Smooth muscle cell (in vitro differentiated cells): Measurements from ENCODE around the gene SLC7A10. TPM values are rescaled to one million over a fixed set of nuclear protein-coding genes. Genes with fewer than 3 reads are reported as not detected.

ENCODE experiments used
- DNase-seq: peaks from one replicate; lab custom pipeline; 2025; ENCODE audit not compliant: unreplicated experiment; lab: John Stamatoyannopoulos, UW
- H2AFZ ChIP-seq: fragments of 200-600 bp; sonication (generic); 2 replicates; pipeline ENCODE4 v1.6.0; 2016; ENCODE audit warnings: antibody characterized with exemption, low read depth, mild to moderate bottlenecking
- H3F3A ChIP-seq: fragments of 200-600 bp; sonication (generic); 2 replicates; pipeline ENCODE4 v1.6.0; 2017; ENCODE audit warnings: antibody characterized with exemption, low read depth
- H3K27ac ChIP-seq: fragments of 200-600 bp; sonication (generic); 2 replicates; pipeline ENCODE4 v1.5.1; 2016; ENCODE audit warnings: low read depth, mild to moderate bottlenecking
- H3K27me3 ChIP-seq: fragments of 200-600 bp; sonication (generic); 2 replicates; pipeline ENCODE4 v1.6.1; 2016; ENCODE audit warnings: low read depth, mild to moderate bottlenecking
- H3K36me3 ChIP-seq: fragments of 200-600 bp; sonication (generic); 2 replicates; pipeline ENCODE4 v1.5.1; 2016; ENCODE audit warnings: low read depth
- H3K4me1 ChIP-seq: fragments of 200-600 bp; sonication (generic); 2 replicates; pipeline ENCODE4 v1.5.1; 2016; ENCODE audit warnings: low read depth
- H3K4me2 ChIP-seq: fragments of 200-600 bp; sonication (generic); 2 replicates; pipeline ENCODE4 v1.6.0; 2016; ENCODE audit warnings: mild to moderate bottlenecking
- H3K4me3 ChIP-seq: fragments of 200-600 bp; sonication (generic); 2 replicates; pipeline ENCODE4 v1.5.1; 2016; ENCODE audit warnings: mild to moderate bottlenecking
- H3K79me2 ChIP-seq: fragments of 200-600 bp; sonication (generic); 2 replicates; pipeline ENCODE4 v1.6.0; 2016; ENCODE audit warnings: low read depth, mild to moderate bottlenecking
- H3K9ac ChIP-seq: fragments of 200-600 bp; sonication (generic); 2 replicates; pipeline ENCODE4 v1.6.0; 2016; ENCODE audit warnings: low read depth
- H3K9me3 ChIP-seq: fragments of 200-600 bp; sonication (generic); replicated peaks from 2 replicates; pipeline ENCODE4 v1.5.1; 2016; ENCODE audit warnings: low read depth
- H4K20me1 ChIP-seq: fragments of 200-600 bp; sonication (generic); 2 replicates; pipeline ENCODE4 v1.6.0; 2016; ENCODE audit warnings: low read depth
- WGBS: methylation state at CpG from one replicate; pipeline ENCODE4 v1.1.7; 2016; ENCODE audit warnings: low lambda C conversion rate; 5-methylcytosine and 5-hydroxymethylcytosine counted together
- polyA plus RNA-seq: library from polyadenylated mRNA; unstranded; fragments of >200 nt; fragmentation: Nextera tagmentation; extraction: Ambion mirVana; gene quantifications from 2 replicates; pipeline ENCODE4 v1.2.1, GENCODE V29; 2016
- total RNA-seq: library from RNA; depleted of rRNA; stranded (reverse); fragments of >200 nt; gene quantifications from 2 replicates; pipeline ENCODE4 v1.2.3, GENCODE V29; 2014
- TF ChIP-seq, protein P1 (sequence below): fragments of 200-600 bp; sonication (generic); IDR thresholded peaks from 2 replicates; pipeline ENCODE4 v1.5.1; 2017; ENCODE audit warnings: borderline replicate concordance, mild to moderate bottlenecking, antibody characterized with exemption; ENCODE audit not compliant: insufficient read depth, poor library complexity, severe bottlenecking

SLC7A10 gene
- total and polyA plus RNA-seq, 2 experiments from 2014 or later = 0.51 TPM; not detected in 1

DNA sequence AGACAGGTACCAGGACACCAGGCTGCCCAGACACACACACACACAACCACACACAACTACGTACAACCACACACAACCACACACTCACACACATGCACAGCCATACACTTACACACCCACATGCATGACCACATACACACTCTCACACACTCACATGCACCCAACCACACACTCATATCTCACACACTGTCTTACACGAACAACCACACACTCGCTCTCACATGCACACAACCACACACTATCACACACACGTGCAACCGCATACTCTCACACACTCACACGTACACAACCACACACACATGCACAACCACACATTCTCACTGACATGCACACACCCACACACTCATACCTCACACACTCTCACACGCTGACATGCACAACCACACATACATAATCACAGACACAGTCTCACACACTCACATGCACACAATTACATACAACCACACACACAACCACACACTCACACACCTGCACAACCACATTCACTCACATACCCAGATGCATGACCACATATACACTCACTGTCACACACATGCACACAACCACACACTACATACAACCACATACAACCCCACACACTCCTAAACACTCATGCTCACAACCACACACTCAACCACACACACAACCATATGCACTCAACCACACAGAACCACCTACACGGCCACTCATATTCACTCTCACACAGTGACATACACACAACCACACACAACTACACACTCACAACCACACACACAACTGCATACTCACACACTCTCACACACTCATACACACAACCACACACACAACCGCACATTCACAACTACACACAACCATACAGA lies 7.6 kb upstream of the SLC7A10 start:
- Histone ChIP-seq H3K36me3 (no peaks in the 10 kb centered on the region), H3F3A (no peaks in the 10 kb centered on the region), H3K79me2 (no peaks in the 10 kb centered on the region), H3K9ac (no peak overlapping the region), H3K27ac (no peak overlapping the region), H3K9me3 (peaks cover 4% of the 10 kb centered on the region), H3K27me3 (peaks cover 17% of the 10 kb centered on the region), H3K4me2 (no peak overlapping the region), H3K4me1 (no peaks in the 10 kb centered on the region), H2AFZ (no peak overlapping the region), H3K4me3 (no peak overlapping the region), H4K20me1 (no peaks in the 10 kb centered on the region)
- WGBS = 89% methylated on average over 7 of the region's 9 CpGs
- DNase-seq = no peak
- TF ChIP-seq, protein P1, sequence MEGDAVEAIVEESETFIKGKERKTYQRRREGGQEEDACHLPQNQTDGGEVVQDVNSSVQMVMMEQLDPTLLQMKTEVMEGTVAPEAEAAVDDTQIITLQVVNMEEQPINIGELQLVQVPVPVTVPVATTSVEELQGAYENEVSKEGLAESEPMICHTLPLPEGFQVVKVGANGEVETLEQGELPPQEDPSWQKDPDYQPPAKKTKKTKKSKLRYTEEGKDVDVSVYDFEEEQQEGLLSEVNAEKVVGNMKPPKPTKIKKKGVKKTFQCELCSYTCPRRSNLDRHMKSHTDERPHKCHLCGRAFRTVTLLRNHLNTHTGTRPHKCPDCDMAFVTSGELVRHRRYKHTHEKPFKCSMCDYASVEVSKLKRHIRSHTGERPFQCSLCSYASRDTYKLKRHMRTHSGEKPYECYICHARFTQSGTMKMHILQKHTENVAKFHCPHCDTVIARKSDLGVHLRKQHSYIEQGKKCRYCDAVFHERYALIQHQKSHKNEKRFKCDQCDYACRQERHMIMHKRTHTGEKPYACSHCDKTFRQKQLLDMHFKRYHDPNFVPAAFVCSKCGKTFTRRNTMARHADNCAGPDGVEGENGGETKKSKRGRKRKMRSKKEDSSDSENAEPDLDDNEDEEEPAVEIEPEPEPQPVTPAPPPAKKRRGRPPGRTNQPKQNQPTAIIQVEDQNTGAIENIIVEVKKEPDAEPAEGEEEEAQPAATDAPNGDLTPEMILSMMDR = no peak

DNA sequence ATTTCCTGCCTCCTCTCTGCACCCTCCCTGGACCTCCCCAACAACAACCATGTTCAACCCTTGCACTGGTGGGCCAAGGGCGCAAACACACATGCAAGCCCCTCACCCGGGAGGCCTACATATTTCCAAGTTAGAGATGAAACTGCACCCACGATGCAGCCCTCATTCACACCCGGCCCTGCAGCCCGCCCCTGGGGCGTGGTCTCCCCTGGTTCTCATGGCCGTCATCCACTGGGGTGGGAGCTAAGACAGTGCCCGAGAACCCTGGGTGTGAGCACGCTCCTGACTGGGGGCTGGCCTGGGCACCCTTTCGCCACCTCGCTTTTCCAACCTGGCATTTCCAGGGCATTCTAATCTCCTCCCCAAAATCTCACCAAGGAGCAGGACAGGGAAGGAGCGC lies 7.0 kb upstream of the SLC7A10 start:
- WGBS = 83% methylated on average over 11 of the region's 12 CpGs

DNA sequence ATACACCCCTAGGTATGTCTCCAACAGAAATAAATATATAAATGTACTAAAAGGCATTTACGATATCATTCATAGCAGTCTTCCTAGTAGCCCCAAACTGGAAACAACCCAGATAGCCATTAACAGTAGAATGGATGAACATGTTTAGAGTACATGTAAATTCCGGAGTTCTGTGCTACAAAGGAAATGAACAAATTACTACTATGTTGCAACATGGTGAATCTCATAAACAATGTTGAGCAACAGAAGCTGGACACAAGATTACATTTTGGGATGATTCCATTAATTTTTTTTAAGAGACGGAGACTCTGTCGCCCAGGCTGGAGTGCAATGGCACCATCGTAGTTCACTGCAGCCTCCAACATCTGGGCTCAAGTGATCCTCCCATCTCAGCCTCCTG lies 5.9 kb upstream of the SLC7A10 start:
- Histone ChIP-seq H3K4me1 (no peaks in the 10 kb centered on the region), H3K9ac (no peak overlapping the region), H3K36me3 (no peaks in the 10 kb centered on the region), H2AFZ (no peak overlapping the region), H3K27ac (no peak overlapping the region), H3K4me3 (no peak overlapping the region), H3F3A (no peaks in the 10 kb centered on the region), H3K27me3 (peaks cover 33% of the 10 kb centered on the region), H4K20me1 (no peaks in the 10 kb centered on the region), H3K9me3 (peaks cover 9% of the 10 kb centered on the region), H3K4me2 (no peak overlapping the region), H3K79me2 (no peaks in the 10 kb centered on the region)
- TF ChIP-seq, protein P1 = no peak
- WGBS = 86% methylated on average over 5 of the region's 5 CpGs
- DNase-seq = no peak

More for the DNA sequence above, 7.0 kb upstream of the SLC7A10 start:
- DNase-seq = no peak
- H2AFZ ChIP-seq = no peak overlapping the region
- TF ChIP-seq, protein P1 = no peak
- H4K20me1 ChIP-seq = no peaks in the 10 kb centered on the region
- H3K79me2 ChIP-seq = no peaks in the 10 kb centered on the region
- H3K27ac ChIP-seq = no peak overlapping the region
- no peak overlapping the region for H3K4me2 ChIP-seq
- H3K27me3 ChIP-seq = peaks cover 22% of the 10 kb centered on the region
- H3K9ac ChIP-seq = no peak overlapping the region
- H3K4me3 ChIP-seq = no peak overlapping the region
- H3K4me1 ChIP-seq = no peaks in the 10 kb centered on the region
- no peaks in the 10 kb centered on the region for H3F3A ChIP-seq
- peaks cover 8% of the 10 kb centered on the region for H3K9me3 ChIP-seq
- no peaks in the 10 kb centered on the region for H3K36me3 ChIP-seq

DNA sequence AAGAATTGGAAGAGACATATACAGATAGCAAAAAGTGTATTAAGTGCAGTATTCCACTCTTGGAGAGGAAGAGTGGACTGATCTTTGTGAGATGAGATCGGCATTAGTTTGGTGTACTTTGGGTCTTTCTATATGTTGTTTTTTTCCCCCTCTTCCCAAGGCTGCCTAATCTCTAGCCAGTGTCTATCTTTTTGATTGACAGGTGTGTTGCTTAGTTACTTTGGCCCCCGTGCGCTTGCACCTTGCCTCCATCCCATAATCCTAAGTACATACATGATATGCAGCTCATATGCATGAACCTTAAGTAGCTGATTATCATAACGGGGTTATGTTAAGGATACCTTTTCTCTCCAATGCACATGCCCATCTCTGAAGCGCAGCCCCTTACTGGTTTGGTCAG lies 4.3 kb upstream of the SLC7A10 start:
- Histone ChIP-seq H3K27ac (no peak overlapping the region), H3K9ac (no peak overlapping the region), H3K27me3 (peaks cover 49% of the 10 kb centered on the region), H4K20me1 (no peaks in the 10 kb centered on the region), H3K4me2 (no peak overlapping the region), H3K9me3 (peaks cover 9% of the 10 kb centered on the region), H3K4me1 (no peaks in the 10 kb centered on the region), H3K79me2 (no peaks in the 10 kb centered on the region), H3K4me3 (no peak overlapping the region), H3K36me3 (no peaks in the 10 kb centered on the region), H3F3A (no peaks in the 10 kb centered on the region), H2AFZ (no peak overlapping the region)
- DNase-seq = no peak
- 93% methylated on average over 5 of the region's 5 CpGs for WGBS
- TF ChIP-seq, protein P1 = no peak
